Measurements from ENCODE around the gene ZCCHC18.

ZCCHC18 gene

GRCh38 chrX:104130808-104131207 is 18.5 kb downstream of the ZCCHC18 start:
- DNase-seq: no peak

DNA sequence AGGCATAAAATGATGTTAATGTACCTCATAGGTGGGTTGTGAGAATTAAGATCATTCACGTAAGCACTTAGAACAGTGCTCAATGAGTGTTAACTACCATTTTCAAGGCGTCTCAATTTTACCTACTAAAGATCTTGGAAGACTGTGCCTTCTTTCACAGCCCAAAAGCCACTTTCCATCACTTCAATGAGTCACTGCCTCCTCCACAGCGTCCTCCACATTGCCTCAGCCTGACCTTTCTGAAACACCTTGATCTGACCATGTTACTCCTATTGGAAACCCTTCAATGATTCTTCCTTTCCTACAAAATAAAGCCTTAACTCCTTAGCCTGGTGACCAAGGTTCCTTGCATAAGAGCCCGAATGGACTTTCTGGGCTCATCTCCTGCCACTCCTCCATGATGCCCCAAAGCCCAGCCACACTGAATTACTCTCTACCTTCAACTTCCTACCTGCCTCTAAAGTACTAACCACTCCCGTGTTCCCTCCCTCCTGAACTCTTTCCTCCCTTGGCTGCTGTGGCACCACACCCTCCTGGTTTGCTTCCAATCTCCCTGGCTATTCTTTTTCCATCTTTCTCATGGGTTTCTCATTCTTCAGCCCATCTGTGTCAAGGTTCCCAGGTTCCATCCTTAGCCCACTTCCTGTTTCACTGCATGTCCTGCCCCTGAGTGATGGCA is 22.4 kb downstream of the ZCCHC18 start:
- DNase-seq: no peak

DNA sequence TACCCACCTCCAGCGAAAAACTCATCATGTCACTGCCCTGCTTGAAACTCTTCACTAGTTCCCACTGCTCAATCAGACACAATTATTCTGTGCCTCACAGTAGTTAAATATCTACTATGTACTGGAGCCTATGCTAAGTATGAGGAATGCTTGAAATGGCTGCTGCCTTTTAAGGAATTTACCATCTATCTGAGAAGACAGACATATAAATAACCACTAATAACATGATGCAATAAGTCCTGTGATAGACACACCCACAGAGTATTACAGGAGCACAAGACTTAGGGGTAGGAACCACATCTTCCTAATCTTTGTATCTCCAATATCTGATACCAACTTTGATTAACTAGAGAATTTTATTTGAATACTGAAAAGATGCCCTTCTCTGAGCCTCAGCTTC is 23.4 kb downstream of the ZCCHC18 start:
- no peak for DNase-seq

GRCh38 chrX:104136241-104137019 is 24.1 kb downstream of the ZCCHC18 start:
- peak; percentile 56 for DNase-seq

DNA sequence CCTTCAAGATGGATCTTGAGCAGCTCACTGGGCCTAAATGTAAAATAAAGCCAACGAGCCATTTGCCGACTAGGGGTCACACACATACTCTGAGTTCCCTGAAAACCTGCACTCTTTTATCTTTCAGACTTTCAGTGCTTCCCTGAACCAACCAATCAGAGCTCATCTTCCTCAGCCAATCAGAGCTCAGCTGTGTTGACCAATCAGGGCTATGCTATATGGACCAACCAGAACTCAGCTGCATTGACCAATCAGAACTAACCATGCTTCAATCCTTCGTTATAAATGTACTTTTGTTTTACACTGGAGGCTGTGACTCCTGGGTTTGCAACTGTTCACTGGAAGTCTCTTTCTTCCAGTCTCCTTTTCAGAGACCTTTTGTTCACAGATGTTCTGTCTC is 25.2 kb downstream of the ZCCHC18 start:
- DNase-seq: no peak

DNA sequence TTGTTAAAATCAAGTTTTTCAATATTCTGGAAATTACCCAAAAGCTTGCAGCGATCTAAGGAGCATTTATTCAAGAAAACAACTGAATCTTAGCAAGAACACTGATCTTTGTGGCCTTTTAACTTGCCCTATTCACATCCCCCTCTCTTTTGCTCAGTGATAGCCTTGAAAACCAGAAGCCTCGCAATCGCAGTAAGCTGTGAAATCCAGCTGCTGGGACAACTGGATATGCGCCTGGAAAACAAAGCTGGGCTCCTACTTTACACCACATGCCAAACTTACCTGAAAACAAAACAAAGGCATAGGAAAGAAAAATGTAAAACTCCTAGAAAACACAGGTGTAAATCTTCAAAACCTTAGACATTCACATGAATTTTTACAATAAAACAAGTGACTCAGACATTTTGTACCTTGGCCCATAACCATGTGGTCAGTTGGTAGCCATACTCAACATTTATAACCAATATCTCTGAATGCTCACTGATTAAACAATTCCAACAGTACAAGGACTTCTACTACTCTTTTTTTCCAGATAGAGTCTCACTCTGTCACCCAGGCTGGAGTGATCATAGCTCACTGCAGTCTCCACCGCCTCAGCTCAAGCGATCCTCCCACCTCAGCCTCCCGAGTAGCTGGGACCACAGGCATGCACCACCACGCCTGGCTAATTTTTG is 28.9 kb downstream of the ZCCHC18 start:
- no peak for DNase-seq

GRCh38 chrX:104151037-104151436 is 38.7 kb downstream of the ZCCHC18 start:
- DNase-seq: no peak

DNA sequence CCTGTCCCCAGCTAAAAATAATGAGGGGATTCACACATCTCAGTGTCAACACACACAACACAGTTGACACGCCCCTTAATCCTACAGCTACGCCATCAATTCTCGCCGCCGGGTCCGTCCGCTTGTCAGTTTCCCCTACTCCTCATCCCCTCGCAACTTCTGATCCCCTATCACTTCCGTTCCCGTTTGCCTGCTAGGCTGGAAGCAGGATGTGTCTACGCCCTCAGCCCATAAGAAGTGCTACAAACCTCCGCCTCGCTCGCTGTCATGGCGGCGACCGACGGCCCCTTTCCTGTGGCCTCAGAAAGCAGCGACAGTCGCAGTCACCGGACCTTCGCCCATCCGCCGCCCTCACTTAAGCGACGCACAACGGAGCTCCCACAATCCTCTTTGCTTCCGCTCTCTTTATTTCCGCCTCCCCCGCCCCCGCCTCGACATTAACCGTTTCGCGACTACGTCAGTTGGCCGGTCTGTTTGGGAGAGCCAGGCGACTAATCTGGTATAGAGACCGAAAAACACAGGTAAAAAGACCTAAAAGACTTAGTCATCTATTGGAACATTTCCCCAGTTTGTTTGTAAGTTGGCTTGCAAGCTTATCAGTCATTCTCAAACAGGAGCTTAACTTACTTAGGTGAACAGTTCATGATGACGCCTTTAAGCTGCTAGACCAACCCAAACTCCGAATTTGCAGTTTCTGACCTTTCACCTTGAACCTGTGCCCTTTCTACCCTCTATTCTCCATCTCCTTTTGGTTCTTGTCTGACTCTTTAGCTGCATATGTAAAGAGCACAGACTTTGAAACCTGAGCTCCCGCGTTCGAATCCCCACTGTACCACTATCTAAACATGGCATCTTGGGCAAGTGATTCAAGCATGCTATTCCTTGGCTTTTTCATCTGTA is 44.6 kb downstream of the ZCCHC18 start, which contains the start of gene SLC25A53:
Gene SLC25A53, minus strand, starts transcription at position 380 of the 900 bp plus-strand sequence. CDS start 51,752 bp downstream, outside the sequence.
- peak; percentile 79 for DNase-seq

All from right kidney (tissue), 1 donor.